Fibroblast of skin of abdomen (primary cell): ENCODE measurements around the gene CAMK1D.

Experiments
- DNase-seq: peaks from one replicate; pipeline ENCODE4 v3.0.0-alpha.2; 2013

The CAMK1D gene

DNA sequence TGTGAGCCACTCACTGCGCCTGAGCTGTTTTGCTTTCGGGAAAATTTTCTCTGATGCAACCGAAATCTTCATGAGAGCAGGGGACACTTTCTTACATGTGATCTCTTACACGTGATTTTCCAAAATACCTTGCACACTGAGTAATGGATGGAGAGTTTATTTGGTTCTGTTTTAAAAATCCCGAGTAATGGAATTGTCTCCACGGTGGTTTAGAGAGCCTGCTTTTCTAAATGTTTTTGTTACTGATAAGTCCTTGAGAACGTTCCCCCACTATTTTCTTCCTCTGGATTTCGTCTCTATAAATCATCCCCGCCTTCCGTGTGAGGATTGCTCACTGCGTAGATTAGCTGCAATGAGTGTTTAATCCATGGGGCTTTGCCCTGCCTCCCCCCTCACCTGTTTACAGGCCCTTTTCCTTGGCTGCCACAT is 25.7 kb downstream of the CAMK1D start:
- peak; percentile 12 for DNase-seq

GRCh38 chr10:12376211-12376610 is 26.9 kb downstream of the CAMK1D start:
- no peak for DNase-seq

GRCh38 chr10:12377658-12378290 is 28.4 kb downstream of the CAMK1D start:
- no peak for DNase-seq

- no peak for DNase-seq
Observed at GRCh38 chr10:12380999-12381398, 31.7 kb downstream of the CAMK1D start.

GRCh38 chr10:12381536-12382156 is 32.3 kb downstream of the CAMK1D start:
- DNase-seq = no peak

DNA sequence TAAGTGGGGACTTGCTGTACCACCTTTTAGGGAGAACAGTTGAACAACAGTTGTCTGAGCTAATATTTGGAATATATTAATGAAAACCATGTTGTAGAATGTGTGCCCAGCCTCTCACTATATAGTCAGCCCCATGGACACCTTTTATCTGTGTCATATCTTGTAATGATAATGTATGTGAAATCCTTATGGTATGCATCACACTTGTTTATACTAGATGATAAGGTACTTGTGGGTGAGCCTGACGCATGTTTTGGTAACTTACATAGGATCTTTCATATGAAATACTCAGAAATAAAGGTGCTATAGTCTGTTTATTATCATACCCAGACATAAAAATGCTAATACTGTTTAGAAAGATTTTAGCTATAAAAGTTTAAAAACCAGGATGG is 32.8 kb downstream of the CAMK1D start:
- DNase-seq = no peak

DNA sequence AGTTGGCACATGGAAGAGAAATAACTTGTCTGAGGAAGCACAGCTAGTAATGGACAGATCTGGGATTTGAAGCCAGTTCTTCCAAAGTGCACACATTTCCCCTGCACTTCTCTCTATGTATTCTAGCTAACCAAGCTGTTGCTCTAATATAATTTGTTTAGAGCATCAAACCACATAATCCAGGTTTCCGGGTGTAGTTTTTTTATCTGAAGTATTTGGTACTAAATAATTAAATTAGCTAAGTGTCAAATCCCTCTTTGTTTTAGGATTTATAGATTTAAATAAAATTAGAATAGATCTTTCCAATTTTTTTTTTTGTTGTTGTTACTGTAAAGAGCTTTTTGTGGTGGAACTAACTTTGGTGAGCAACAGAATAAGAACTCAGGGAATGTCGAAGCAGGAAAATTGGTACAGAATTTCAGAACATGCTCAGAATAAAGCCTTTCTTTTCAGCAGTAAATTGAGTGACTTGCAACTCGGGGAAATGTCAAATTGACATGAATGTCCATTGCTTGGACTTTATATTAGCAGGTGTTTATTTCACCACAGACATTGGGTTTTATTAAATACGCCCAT is 33.7 kb downstream of the CAMK1D start:
- DNase-seq = no peak

GRCh38 chr10:12384906-12385305 is 35.6 kb downstream of the CAMK1D start:
- no peak for DNase-seq

GRCh38 chr10:12387561-12388210 is 38.3 kb downstream of the CAMK1D start:
- no peak for DNase-seq

- DNase-seq = no peak
Observed at GRCh38 chr10:12388671-12389070, 39.3 kb downstream of the CAMK1D start.

- DNase-seq = no peak
Observed at GRCh38 chr10:12389154-12389734, 39.9 kb downstream of the CAMK1D start.

GRCh38 chr10:12390733-12391132 is 41.4 kb downstream of the CAMK1D start:
- DNase-seq = no peak

- DNase-seq = peak; percentile 41
Observed at GRCh38 chr10:12391206-12391605, 41.9 kb downstream of the CAMK1D start.

- DNase-seq = no peak
Observed at GRCh38 chr10:12393831-12394230, 44.5 kb downstream of the CAMK1D start.

- DNase-seq = no peak
Observed at GRCh38 chr10:12394241-12395033, 45.1 kb downstream of the CAMK1D start.

DNA sequence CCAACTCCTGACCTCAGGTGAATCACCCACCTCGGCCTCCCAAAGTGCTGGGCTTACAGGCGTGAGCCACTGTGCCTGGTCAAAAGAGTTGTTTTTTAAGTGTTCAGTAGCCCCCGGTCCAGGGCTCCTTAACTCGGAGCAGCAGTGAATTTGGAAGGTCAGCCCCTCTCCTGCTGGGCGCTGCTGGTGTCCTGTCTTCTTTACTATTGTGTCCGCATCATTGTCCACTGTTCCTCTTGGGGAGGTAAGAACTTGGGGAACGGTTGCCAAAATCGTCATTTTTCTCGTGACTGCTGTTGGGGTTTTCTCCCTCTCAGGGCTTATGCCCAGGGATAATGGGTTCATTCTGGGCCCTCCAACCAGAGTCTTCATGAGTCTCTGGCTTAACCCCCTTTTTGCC is 46.7 kb downstream of the CAMK1D start:
- DNase-seq = no peak

DNA sequence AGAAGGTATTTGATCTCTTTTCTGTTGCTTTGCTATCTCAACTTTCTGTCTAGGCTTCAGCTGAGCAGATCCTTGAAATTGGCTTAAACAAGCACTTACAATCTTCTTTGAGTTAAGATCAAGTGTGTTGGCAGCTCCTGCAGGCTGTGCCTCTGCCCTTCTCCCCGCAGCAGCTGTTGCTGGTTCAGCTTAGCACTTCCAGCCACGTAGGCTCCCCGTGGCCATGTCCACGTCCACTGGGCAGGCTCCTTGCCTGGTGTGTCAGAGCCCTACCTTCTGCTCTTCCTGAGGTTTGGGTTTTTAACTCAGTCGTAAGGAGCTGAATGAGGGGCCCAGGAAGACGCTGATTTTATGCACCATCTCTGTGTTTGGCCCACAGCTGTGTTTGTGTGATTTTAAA is 47.2 kb downstream of the CAMK1D start:
- DNase-seq = no peak

DNA sequence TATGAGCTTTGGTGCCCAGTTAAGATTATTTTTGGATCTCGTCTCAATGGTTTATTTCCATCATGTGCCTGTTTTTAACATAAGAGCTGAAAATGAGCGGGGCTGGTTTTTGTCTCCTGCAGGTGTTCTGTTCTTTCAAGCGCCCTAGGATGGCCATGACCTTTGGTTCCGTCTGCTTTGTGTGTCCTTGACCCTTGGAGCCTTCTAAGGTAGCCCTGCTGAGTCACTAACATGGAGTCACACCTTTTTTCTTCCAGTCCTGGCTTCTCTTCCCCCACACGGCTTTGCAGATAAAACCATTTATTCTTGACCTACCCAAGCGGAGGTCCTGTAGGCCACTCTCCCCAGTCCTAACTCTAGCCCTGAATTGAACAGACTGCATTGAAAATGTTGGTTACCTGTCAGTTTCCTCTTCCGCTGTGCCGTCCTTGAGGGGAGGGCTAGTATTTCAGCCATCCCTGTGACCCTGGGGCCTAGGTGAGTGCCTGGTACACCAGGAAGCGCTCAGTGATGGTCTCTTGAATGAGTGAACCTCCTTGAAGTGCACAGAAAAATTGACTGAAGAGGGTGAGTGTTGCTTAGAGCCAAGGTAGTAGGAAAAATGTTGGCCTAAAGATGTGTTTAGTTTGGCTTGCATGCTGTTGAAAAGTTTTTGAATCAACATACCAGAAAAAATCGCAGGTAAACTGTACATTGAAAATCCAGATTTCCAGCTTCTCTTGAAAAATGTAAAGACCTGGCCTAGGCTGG is 48.0 kb downstream of the CAMK1D start:
- no peak for DNase-seq

- DNase-seq = no peak
Observed at GRCh38 chr10:12397941-12398340, 48.6 kb downstream of the CAMK1D start.

DNA sequence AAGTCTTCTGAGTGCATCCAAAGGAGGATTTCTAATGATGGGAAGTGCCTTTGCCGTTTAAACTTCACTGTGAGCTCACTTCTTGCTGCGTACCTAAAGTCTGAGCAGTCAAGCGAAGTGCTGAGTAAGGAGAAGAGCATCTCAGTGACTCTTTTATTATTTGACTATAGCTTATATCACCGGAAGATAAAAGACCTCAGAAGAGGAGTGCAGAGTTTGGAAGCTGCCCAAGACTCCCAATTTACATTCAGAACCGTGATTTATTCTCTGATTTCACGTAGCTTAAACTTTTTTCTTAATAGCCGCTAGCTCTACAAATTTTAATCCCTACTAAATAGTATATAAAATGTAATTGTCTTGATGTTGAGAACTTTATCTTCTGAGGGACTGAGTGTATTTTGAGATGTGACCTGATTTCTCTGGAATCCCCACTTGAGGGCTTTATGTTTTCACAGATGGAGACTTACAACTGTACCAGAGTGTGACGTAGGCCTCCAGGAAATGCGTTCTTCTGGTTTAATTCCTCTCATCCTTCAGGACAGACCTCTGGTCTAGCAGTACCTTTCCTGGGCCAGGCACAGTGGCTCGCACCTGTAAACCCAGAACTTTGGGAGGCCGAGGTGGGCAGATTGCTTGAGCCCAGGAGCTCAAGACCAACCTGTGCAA is 51.1 kb downstream of the CAMK1D start:
- peak; percentile 74 for DNase-seq

GRCh38 chr10:12401466-12401865 is 52.1 kb downstream of the CAMK1D start:
- no peak for DNase-seq
